Measurements from ENCODE around the gene CCDC28A.

The CCDC28A gene

GRCh38 chr6:138806889-138807288 lies 33.3 kb downstream of the CCDC28A start:
- TF ChIP-seq CTCF (IDR thresholded peaks at IDR 0.05; ENCODE audit: low read depth, low read length): no peak
- peak; percentile 17 for DNase-seq (ENCODE audit: low read depth)
- H3K4me3 ChIP-seq (ENCODE audit: low read depth, low read length): no peak overlapping the region

- no peak for TF ChIP-seq MAX (IDR thresholded peaks at IDR 0.05; ENCODE audit: low read depth, low read length)
- no peak for TF ChIP-seq POLR2A (IDR thresholded peaks at IDR 0.05; ENCODE audit: extremely low read depth, insufficient read length)
- TF ChIP-seq CTCF (IDR thresholded peaks at IDR 0.05; ENCODE audit: low read depth, low read length): no peak
- TF ChIP-seq MYC (IDR thresholded peaks at IDR 0.05; ENCODE audit: low read depth, low read length): no peak
- no peak for DNase-seq (ENCODE audit: low read depth)
- H3K4me3 ChIP-seq (ENCODE audit: low read depth, low read length): no peak overlapping the region
Observed at GRCh38 chr6:138809677-138810076, 36.1 kb downstream of the CCDC28A start.

- DNase-seq (ENCODE audit: low read depth): no peak
- TF ChIP-seq CTCF (IDR thresholded peaks at IDR 0.05; ENCODE audit: low read depth, low read length): no peak
- TF ChIP-seq MYC (IDR thresholded peaks at IDR 0.05; ENCODE audit: low read depth, low read length): no peak
- TF ChIP-seq MAX (IDR thresholded peaks at IDR 0.05; ENCODE audit: low read depth, low read length): no peak
- TF ChIP-seq POLR2A (IDR thresholded peaks at IDR 0.05; ENCODE audit: extremely low read depth, insufficient read length): no peak
- no peak overlapping the region for H3K4me3 ChIP-seq (ENCODE audit: low read depth, low read length)
Observed at GRCh38 chr6:138811866-138812265, 38.3 kb downstream of the CCDC28A start.

GRCh38 chr6:138814179-138814834 lies 40.7 kb downstream of the CCDC28A start:
- H3K4me3 ChIP-seq (ENCODE audit: low read depth, low read length): no peak overlapping the region
- no peak for DNase-seq (ENCODE audit: low read depth)
- TF ChIP-seq CTCF (IDR thresholded peaks at IDR 0.05; ENCODE audit: low read depth, low read length) (no peak), MAX (IDR thresholded peaks at IDR 0.05; ENCODE audit: low read depth, low read length) (no peak), POLR2A (IDR thresholded peaks at IDR 0.05; ENCODE audit: extremely low read depth, insufficient read length) (no peak), MYC (IDR thresholded peaks at IDR 0.05; ENCODE audit: low read depth, low read length) (no peak)

- no peak for DNase-seq (ENCODE audit: low read depth)
- no peak for TF ChIP-seq MAX (IDR thresholded peaks at IDR 0.05; ENCODE audit: low read depth, low read length)
- TF ChIP-seq MYC (IDR thresholded peaks at IDR 0.05; ENCODE audit: low read depth, low read length): no peak
- TF ChIP-seq POLR2A (IDR thresholded peaks at IDR 0.05; ENCODE audit: extremely low read depth, insufficient read length): no peak
- no peak for TF ChIP-seq CTCF (IDR thresholded peaks at IDR 0.05; ENCODE audit: low read depth, low read length)
- H3K4me3 ChIP-seq (ENCODE audit: low read depth, low read length): no peak overlapping the region
Observed at GRCh38 chr6:138815221-138815620, 41.7 kb downstream of the CCDC28A start.

All from NB4 (cell line).